HL-60/S4 treated with phorbol 12-myristate 13-acetate at 8.2 ng/mL for 4 days and 3 days (cell line): ENCODE results near the gene ABCA6.

ENCODE experiments used
- in situ Hi-C: fragments of 300-500 bp; cut with MboI; formaldehyde crosslinking; loops from 2 replicates; pipeline ENCODE4 v1.15.0; 2022; ENCODE audit warnings: low sequenced_read_pairs

ABCA6 gene

DNA sequence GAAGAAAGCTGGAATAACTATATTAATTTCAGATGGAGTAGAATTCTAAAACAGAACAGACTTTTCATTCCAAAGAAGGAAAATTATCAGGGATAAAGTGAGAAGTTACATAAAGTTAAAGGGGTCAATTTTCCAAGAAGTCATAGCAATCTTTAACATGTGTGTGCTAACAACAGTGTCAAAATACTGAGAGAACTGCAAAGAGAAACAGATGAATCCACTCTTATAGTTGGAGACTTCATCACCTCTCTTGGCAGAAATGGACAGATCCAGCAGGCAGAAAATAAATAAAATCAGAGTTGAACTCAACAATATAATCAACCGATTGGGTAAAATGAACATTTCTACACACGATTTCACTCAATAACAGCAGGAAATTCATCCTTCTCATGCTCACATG, 86.4 kb downstream of the ABCA6 start:
- in situ Hi-C loops = no loop called here

GRCh38 chr17:69050999-69051775, 90.5 kb downstream of the ABCA6 start:
- in situ Hi-C loops = no loop called here

DNA sequence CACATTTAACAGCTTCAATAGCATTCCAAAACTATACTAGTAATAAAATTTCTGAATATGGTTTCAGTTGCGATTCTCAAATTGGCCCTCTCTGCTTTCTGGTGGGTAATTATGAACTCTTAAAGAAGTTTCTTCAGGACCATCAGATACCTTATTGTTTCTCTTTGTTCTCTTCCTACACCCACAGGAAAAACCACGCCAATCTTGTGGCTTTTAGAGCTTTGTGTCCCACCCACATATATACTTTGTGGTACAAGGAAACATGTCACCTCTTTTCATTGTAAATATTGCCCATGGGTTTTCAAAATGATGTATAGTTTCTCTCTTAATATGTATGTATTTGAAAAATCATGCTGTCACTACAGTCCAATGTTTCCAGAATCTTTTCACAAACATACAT, 93.1 kb downstream of the ABCA6 start:
- in situ Hi-C loops = no loop called here

GRCh38 chr17:69047368-69048263, 94.1 kb downstream of the ABCA6 start:
- in situ Hi-C loops = no loop called here

DNA sequence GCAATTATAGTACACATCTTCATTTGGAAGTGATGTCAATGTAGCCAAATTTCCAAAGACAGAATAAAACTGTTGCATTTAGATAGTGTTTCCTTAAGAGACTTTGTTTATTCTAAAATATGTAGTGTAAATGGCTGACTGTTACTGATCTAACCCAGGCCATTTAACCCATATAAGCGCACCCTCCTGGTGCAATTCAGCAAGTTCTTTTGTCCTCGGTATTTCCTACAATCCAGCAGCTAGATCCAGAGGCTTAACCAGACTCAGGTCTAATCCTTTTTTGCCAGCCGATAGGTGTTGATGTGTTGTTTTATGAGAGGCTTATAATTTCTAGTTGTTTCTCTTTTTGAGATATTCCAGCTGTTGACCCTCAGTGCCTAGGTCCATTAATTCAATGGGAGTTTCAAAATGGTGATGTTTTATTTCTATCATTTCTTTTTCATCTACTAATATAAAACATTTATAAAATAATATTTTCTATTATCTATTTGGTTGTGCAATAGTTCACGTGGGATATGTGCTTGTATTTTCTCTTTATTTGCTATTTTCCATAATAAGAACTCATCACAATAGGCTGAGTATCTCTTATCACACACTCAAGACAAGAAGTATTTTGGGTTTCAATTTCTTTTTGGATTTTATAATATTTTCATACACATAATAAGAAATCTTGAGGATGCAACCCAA, 95.4 kb downstream of the ABCA6 start:
- in situ Hi-C loops = no loop called here

DNA sequence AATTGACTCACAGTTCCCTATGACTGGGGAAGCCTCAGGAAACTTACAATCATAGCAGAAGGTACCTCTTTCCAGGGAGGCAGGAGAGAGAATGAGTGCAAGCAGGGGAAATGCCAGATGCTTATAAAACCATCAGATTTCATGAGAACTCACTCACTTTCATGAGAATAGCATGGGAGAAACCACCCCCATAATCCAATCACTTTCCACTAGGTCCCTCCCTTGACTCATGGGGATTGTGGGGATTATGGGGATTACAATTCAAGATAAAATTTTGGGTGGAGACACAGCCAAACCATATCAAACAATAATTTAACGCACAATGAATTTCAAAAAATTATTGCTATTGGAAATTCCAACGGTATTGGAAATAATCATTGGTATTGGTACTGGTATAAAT, 96.0 kb downstream of the ABCA6 start:
- in situ Hi-C loops = no loop called here

DNA sequence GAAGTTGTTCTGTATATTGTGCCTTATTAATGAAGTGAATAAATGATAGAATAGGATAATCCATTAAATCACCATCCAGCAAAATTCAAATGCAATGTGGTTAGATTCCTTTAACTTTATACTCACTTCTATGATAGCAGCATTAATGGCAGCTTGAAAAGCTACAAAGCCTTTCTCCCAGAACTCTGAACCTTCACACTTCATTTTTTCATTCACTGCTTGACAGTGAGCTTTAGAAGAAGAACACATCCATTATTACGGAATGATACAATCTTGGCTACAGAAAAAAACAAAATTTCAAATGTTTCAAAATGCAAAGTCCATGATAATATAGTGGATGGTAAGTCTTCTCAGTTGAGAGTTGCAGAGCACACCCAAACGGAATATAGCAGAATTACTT, 97.3 kb downstream of the ABCA6 start:
- in situ Hi-C loops = no loop called here

- in situ Hi-C loops = no loop called here
Measured at GRCh38 chr17:69043098-69043734, 98.5 kb downstream of the ABCA6 start.

DNA sequence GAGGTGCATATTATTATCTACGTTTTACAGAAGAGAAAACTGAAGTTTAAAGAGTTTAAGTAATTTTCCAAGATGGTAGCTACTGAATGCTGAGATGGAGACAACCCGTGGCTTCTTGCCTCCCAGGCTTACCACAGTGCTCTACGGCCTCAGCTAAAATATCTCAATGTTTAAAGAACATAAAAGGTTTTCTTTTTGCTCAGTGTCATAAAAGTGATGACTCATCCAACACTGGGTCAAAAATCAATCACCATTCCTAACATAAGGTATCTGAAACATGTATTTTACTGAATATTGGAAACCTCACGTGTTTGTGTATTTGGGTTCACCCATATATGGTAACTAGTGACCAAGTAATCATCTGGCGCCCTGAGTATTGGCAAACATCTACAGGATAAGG, 99.4 kb downstream of the ABCA6 start:
- in situ Hi-C loops = no loop called here

DNA sequence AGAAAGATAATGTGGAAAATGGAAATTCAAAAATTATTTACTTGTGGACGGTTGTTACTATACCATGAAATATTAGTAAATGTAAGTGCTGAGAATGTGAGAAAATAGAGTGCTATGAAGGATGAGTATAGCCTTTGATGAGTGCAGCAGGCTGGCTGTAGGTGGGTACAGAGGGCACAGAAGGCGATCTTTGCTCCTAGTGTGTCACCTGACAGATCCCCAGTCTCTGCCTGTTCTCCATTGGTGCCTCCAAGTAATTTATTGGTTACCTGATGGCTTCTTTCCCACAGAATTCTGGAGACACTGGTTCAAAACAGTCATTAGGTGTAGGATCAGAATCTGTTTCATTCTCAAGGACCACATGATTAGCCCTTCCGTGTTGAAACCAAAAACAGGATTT, 109.9 kb downstream of the ABCA6 start:
- in situ Hi-C loops = no loop called here

GRCh38 chr17:69030169-69030568, 111.5 kb downstream of the ABCA6 start:
- in situ Hi-C loops = no loop called here
